Measurements from ENCODE around the gene ROMO1.

DNA sequence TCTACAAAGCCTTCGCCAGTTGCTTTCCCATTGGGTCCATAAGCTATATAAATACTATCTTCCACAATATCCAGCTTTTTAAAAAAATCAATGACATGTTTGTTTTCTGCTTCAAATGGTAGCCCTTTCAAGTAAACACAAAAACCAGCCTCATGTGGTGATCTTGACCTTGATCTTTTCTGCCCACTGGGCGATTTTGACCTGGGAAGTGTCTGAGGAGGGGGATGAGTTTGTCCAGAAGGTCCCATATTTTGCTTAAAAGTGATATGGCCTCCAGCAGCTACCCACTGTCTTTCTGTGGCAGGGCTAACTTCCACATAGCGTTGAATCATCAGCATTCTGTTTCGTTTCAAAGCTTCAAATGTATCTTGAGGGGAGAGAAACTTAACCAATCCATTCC lies 45.3 kb upstream of the ROMO1 start:
- TF ChIP-seq, protein P1, sequence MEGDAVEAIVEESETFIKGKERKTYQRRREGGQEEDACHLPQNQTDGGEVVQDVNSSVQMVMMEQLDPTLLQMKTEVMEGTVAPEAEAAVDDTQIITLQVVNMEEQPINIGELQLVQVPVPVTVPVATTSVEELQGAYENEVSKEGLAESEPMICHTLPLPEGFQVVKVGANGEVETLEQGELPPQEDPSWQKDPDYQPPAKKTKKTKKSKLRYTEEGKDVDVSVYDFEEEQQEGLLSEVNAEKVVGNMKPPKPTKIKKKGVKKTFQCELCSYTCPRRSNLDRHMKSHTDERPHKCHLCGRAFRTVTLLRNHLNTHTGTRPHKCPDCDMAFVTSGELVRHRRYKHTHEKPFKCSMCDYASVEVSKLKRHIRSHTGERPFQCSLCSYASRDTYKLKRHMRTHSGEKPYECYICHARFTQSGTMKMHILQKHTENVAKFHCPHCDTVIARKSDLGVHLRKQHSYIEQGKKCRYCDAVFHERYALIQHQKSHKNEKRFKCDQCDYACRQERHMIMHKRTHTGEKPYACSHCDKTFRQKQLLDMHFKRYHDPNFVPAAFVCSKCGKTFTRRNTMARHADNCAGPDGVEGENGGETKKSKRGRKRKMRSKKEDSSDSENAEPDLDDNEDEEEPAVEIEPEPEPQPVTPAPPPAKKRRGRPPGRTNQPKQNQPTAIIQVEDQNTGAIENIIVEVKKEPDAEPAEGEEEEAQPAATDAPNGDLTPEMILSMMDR (IDR thresholded peaks at IDR 0.05): no peak
- no peak for TF ChIP-seq POLR2A (IDR thresholded peaks at IDR 0.05)

Data from Peyer's patch (tissue), 4 donors.